HEK293 (cell line): ENCODE results near the gene EPN1.

Source experiments
- CTCF ChIA-PET: fragments of 350-600 bp; formaldehyde crosslinking; extraction: SDS; loops from one replicate; lab custom pipeline; 2021; ENCODE audit warnings: antibody characterized with exemption; lab: Yijun Ruan, JAX
- POLR2A ChIA-PET: fragments of 300-600 bp; formaldehyde crosslinking; extraction: SDS; loops from one replicate; lab custom pipeline; 2020; ENCODE audit warnings: antibody characterized with exemption, inconsistent platforms; lab: Yijun Ruan, JAX
- H3K27ac ChIP-seq: fragments of 200-500 bp; sonication (Bioruptor generic); 2 replicates; pipeline ENCODE4 v1.5.1; 2014; ENCODE audit warnings: low read depth, low read length, control low read depth, inconsistent platforms; ENCODE audit errors: extremely low read depth
- H3K36me3 ChIP-seq, 2 experiments: fragments of 200-500 bp in 1 of 2; sonication (Bioruptor generic) in 1 of 2; 1 replicate in 1 of 2; 2 replicates in 1 of 2; pipeline ENCODE4 v1.5.1; 2014 to 2017; ENCODE audit warnings: inconsistent platforms in 2 of 2, low read length in 2 of 2; ENCODE audit not compliant: control insufficient read depth in 2 of 2, insufficient read depth in 1 of 2
- H3K4me1 ChIP-seq: fragments of 200-500 bp; sonication (Bioruptor generic); 2 replicates; pipeline ENCODE4 v1.5.1; 2014; ENCODE audit warnings: mild to moderate bottlenecking, low read length, inconsistent platforms; ENCODE audit not compliant: control insufficient read depth, insufficient read depth
- H3K4me3 ChIP-seq: 2 replicates; pipeline ENCODE4 v1.5.1; 2011; ENCODE audit warnings: low read depth, mild to moderate bottlenecking, control low read depth, low read length, moderate library complexity
- H3K9me3 ChIP-seq: fragments of 200-500 bp; sonication (Bioruptor generic); 2 replicates; pipeline ENCODE4 v1.5.1; 2014; ENCODE audit warnings: low read depth, low read length, inconsistent platforms; ENCODE audit not compliant: control insufficient read depth, insufficient read depth
- EGR2 ChIP-seq: fragments of 450-650 bp; formaldehyde crosslinking; IDR thresholded peaks from 2 replicates; pipeline ENCODE4 v1.5.1; 2016; ENCODE audit warnings: low read depth, missing biosample characterization, missing genetic modification characterization
- IKZF3 ChIP-seq: fragments of 450-650 bp; IDR thresholded peaks from 2 replicates; pipeline ENCODE4 v1.5.0; 2018; ENCODE audit warnings: missing biosample characterization, mild to moderate bottlenecking, missing genetic modification characterization, moderate library complexity
- KLF16 ChIP-seq: fragments of 450-650 bp; formaldehyde crosslinking; IDR thresholded peaks from 2 replicates; pipeline ENCODE4 v1.5.1; 2017; ENCODE audit warnings: missing biosample characterization, missing genetic modification characterization
- OSR2 ChIP-seq: fragments of 450-650 bp; formaldehyde crosslinking; IDR thresholded peaks from 2 replicates; pipeline ENCODE4 v1.5.1; 2016; ENCODE audit warnings: missing biosample characterization, missing genetic modification characterization
- TCF7L2 ChIP-seq: IDR thresholded peaks from 2 replicates; pipeline ENCODE4 v1.6.1; 2011; ENCODE audit warnings: low read depth, mild to moderate bottlenecking, inconsistent platforms, low read length, moderate library complexity, borderline replicate concordance
- WT1 ChIP-seq: fragments of 450-650 bp; formaldehyde crosslinking; IDR thresholded peaks from 2 replicates; pipeline ENCODE4 v1.5.1; 2016; ENCODE audit warnings: missing biosample characterization, missing genetic modification characterization
- YY1 ChIP-seq: fragments of 450-650 bp; formaldehyde crosslinking; IDR thresholded peaks from 2 replicates; pipeline ENCODE4 v1.5.1; 2018; ENCODE audit warnings: missing biosample characterization, missing genetic modification characterization
- ZBTB7A ChIP-seq: fragments of 450-650 bp; formaldehyde crosslinking; IDR thresholded peaks from 2 replicates; pipeline ENCODE4 v1.5.1; 2016; ENCODE audit warnings: low read depth, missing biosample characterization, missing genetic modification characterization
- ZFP3 ChIP-seq: fragments of 450-650 bp; formaldehyde crosslinking; IDR thresholded peaks from 2 replicates; pipeline ENCODE4 v1.5.1; 2016; ENCODE audit warnings: low read depth, missing biosample characterization, missing genetic modification characterization
- ZNF16 ChIP-seq: fragments of 450-650 bp; formaldehyde crosslinking; IDR thresholded peaks from 2 replicates; pipeline ENCODE4 v1.5.1; 2016; ENCODE audit warnings: low read depth, missing biosample characterization, missing genetic modification characterization
- ZNF223 ChIP-seq: fragments of 450-650 bp; formaldehyde crosslinking; IDR thresholded peaks from 2 replicates; pipeline ENCODE4 v1.5.1; 2016; ENCODE audit warnings: missing biosample characterization, missing genetic modification characterization
- ZNF266 ChIP-seq: fragments of 450-650 bp; formaldehyde crosslinking; IDR thresholded peaks from 2 replicates; pipeline ENCODE4 v1.5.1; 2016; ENCODE audit warnings: missing biosample characterization, missing genetic modification characterization, low read depth
- ZNF292 ChIP-seq: fragments of 450-650 bp; formaldehyde crosslinking; IDR thresholded peaks from 2 replicates; pipeline ENCODE4 v1.5.1; 2016; ENCODE audit warnings: low read depth, missing biosample characterization, missing genetic modification characterization, borderline replicate concordance
- ZNF391 ChIP-seq: fragments of 450-650 bp; formaldehyde crosslinking; IDR thresholded peaks from 2 replicates; pipeline ENCODE4 v1.5.1; 2016; ENCODE audit warnings: low read depth, missing biosample characterization, missing genetic modification characterization, borderline replicate concordance
- ZNF404 ChIP-seq: fragments of 450-650 bp; formaldehyde crosslinking; IDR thresholded peaks from 2 replicates; pipeline ENCODE4 v1.5.1; 2017; ENCODE audit warnings: missing biosample characterization, missing genetic modification characterization
- ZNF501 ChIP-seq: fragments of 450-650 bp; formaldehyde crosslinking; IDR thresholded peaks from 2 replicates; pipeline ENCODE4 v1.5.1; 2016; ENCODE audit warnings: missing biosample characterization, missing genetic modification characterization
- ZNF560 ChIP-seq: fragments of 450-650 bp; formaldehyde crosslinking; IDR thresholded peaks from 2 replicates; pipeline ENCODE4 v1.5.1; 2017; ENCODE audit warnings: missing biosample characterization, missing genetic modification characterization, borderline replicate concordance
- ZNF561 ChIP-seq: fragments of 450-650 bp; IDR thresholded peaks from 2 replicates; pipeline ENCODE4 v1.5.1; 2018; ENCODE audit warnings: missing biosample characterization, missing genetic modification characterization, borderline replicate concordance
- ZNF654 ChIP-seq: fragments of 450-650 bp; formaldehyde crosslinking; IDR thresholded peaks from 2 replicates; pipeline ENCODE4 v1.5.1; 2016; ENCODE audit warnings: low read depth, missing biosample characterization, missing genetic modification characterization
- ZNF660 ChIP-seq: fragments of 450-650 bp; IDR thresholded peaks from 2 replicates; pipeline ENCODE4 v1.5.1; 2018; ENCODE audit warnings: missing biosample characterization, mild to moderate bottlenecking, missing genetic modification characterization
- ZNF747 ChIP-seq: fragments of 450-650 bp; formaldehyde crosslinking; IDR thresholded peaks from 2 replicates; pipeline ENCODE4 v1.5.1; 2016; ENCODE audit warnings: missing biosample characterization, missing genetic modification characterization
- ZNF837 ChIP-seq: fragments of 450-650 bp; formaldehyde crosslinking; IDR thresholded peaks from 2 replicates; pipeline ENCODE4 v1.5.1; 2016; ENCODE audit warnings: missing biosample characterization, missing genetic modification characterization
- ZSCAN30 ChIP-seq: fragments of 450-650 bp; IDR thresholded peaks from 2 replicates; pipeline ENCODE4 v1.5.1; 2018; ENCODE audit warnings: missing biosample characterization, mild to moderate bottlenecking, missing genetic modification characterization, moderate library complexity
- TF ChIP-seq, protein P1 (sequence below): fragments of 450-650 bp; formaldehyde crosslinking; IDR thresholded peaks from 2 replicates; pipeline ENCODE4 v1.5.1; 2017; ENCODE audit warnings: missing biosample characterization, missing genetic modification characterization
- TF ChIP-seq, protein P2 (sequence below): fragments of 450-650 bp; formaldehyde crosslinking; IDR thresholded peaks from 2 replicates; pipeline ENCODE4 v1.5.1; 2016; ENCODE audit warnings: missing biosample characterization, missing genetic modification characterization
- TF ChIP-seq, protein P3 (sequence below): fragments of 450-650 bp; formaldehyde crosslinking; IDR thresholded peaks from 2 replicates; pipeline ENCODE4 v1.5.1; 2016; ENCODE audit warnings: missing biosample characterization, missing genetic modification characterization
- TF ChIP-seq, protein P4 (sequence below): fragments of 450-650 bp; formaldehyde crosslinking; IDR thresholded peaks from 2 replicates; pipeline ENCODE4 v1.5.1; 2016; ENCODE audit warnings: missing biosample characterization, missing genetic modification characterization
- TF ChIP-seq, protein P5 (sequence below): fragments of 450-650 bp; formaldehyde crosslinking; IDR thresholded peaks from 2 replicates; pipeline ENCODE4 v1.5.1; 2016; ENCODE audit warnings: missing biosample characterization, missing genetic modification characterization

The EPN1 gene

DNA sequence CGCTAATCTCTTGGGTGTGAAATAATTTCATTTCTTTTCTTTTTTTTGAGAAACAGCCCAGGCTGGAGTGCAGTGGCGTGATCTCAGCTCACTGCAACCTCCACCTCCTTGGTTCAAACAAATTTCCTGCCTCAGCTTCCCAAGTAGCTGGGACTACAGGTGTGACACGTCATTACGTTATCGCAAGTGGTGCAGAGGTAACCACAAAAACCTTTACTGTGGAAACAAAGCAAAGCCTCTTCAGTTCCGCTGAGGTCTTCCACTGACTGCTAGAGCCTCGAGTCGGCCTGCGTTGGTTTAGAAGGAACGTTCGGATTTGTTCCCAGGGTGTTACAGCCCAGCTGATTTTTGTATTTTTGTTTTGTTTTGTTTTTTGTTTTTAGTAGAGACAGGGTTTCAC is 48.7 kb upstream of the EPN1 start:
- ChIA-PET CTCF (interaction anchor here (0.5 to 5.3 kb wide), 12 partner anchors 12 to 537 kb away, joined by 3 to 30 read pairs (median 4); partner anchors contain the start of gene ZNF865), POLR2A (interaction anchor here (0.6 to 3.5 kb wide), 2 partner anchors 26 to 167 kb away, joined by 7 to 34 read pairs; partner anchors contain the start of genes FIZ1 and ZNF524)
- Histone ChIP-seq H3K36me3 (no peaks in the 10 kb centered on the region), H3K9me3 (no peaks in the 10 kb centered on the region), H3K4me3 (no peak overlapping the region), H3K27ac (no peak overlapping the region), H3K4me1 (peaks cover 5% of the 10 kb centered on the region)
- TF ChIP-seq WT1 (tag by site-specific recombination) (no peak), EGR2 (no peak)
- TF ChIP-seq, protein P1, sequence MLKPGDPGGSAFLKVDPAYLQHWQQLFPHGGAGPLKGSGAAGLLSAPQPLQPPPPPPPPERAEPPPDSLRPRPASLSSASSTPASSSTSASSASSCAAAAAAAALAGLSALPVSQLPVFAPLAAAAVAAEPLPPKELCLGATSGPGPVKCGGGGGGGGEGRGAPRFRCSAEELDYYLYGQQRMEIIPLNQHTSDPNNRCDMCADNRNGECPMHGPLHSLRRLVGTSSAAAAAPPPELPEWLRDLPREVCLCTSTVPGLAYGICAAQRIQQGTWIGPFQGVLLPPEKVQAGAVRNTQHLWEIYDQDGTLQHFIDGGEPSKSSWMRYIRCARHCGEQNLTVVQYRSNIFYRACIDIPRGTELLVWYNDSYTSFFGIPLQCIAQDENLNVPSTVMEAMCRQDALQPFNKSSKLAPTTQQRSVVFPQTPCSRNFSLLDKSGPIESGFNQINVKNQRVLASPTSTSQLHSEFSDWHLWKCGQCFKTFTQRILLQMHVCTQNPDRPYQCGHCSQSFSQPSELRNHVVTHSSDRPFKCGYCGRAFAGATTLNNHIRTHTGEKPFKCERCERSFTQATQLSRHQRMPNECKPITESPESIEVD (tag by site-specific recombination): no peak

DNA sequence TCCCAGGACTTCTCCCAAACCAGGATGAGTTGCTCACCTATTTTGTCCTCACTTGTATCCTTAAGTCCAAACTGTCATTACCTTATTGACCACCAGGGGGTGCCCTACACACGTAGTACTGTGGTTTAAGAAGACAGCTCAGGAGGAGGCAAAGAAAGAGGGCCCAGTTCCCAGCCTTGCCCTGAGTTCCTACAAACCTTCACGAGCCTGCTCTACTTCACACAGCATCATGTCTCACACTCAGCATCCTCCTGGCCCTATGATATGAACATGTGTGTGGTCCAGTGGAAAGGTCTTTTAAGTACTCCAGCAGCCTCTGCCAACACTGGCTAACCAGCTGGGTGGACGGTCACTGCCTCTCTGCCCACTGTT is 42.6 kb upstream of the EPN1 start:
- no peaks in the 10 kb centered on the region for H3K9me3 ChIP-seq
- H3K36me3 ChIP-seq: no peaks in the 10 kb centered on the region; a peak in 1 of 3 replicates
- peaks cover 12% of the 10 kb centered on the region for H3K4me1 ChIP-seq
- H3K27ac ChIP-seq: no peak overlapping the region
- ChIA-PET POLR2A (interaction anchor here (0.6 to 4.2 kb wide), 13 partner anchors 8 to 701 kb away, joined by 3 to 22 read pairs (median 4); partner anchors contain the start of genes FIZ1, ISOC2, U2AF2 and ZNF581), CTCF (interaction anchor here (0.6 to 6.0 kb wide), 50 partner anchors 8 to 824 kb away, joined by 3 to 62 read pairs (median 5); partner anchors contain the start of genes CCDC106, RDH13, U2AF2 and ZNF581)
- H3K4me3 ChIP-seq: no peak overlapping the region
- TF ChIP-seq ZNF660 (tag by site-specific recombination) (peak; percentile 81; the same call in 1 of the 2 replicates), ZNF560 (tag by site-specific recombination) (no peak), ZFP3 (tag by site-specific recombination) (no peak), WT1 (tag by site-specific recombination) (no peak), ZNF654 (tag by site-specific recombination) (peak; percentile 54), ZNF837 (no peak), ZNF16 (tag by site-specific recombination) (no peak), YY1 (tag by site-specific recombination) (no peak), ZNF223 (tag by site-specific recombination) (no peak), ZNF747 (tag by site-specific recombination) (no peak), ZBTB7A (tag by site-specific recombination) (no peak), ZNF501 (no peak), ZSCAN30 (tag by site-specific recombination) (peak; percentile 44; the same call in 1 of the 2 replicates), ZNF292 (tag by site-specific recombination) (no peak), ZNF404 (tag by site-specific recombination) (no peak), IKZF3 (tag by site-specific recombination) (0 out of 2 replicates have a peak, but pooled peaks have one; percentile 46), OSR2 (no peak), KLF16 (tag by site-specific recombination) (no peak), ZNF266 (tag by site-specific recombination) (no peak), TCF7L2 (no peak), ZNF391 (tag by site-specific recombination) (no peak), ZNF561 (tag by site-specific recombination) (no peak)
- TF ChIP-seq, protein P2, sequence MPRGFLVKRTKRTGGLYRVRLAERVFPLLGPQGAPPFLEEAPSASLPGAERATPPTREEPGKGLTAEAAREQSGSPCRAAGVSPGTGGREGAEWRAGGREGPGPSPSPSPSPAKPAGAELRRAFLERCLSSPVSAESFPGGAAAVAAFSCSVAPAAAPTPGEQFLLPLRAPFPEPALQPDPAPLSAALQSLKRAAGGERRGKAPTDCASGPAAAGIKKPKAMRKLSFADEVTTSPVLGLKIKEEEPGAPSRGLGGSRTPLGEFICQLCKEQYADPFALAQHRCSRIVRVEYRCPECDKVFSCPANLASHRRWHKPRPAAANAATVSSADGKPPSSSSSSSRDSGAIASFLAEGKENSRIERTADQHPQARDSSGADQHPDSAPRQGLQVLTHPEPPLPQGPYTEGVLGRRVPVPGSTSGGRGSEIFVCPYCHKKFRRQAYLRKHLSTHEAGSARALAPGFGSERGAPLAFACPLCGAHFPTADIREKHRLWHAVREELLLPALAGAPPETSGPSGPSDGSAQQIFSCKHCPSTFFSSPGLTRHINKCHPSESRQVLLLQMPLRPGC (tag by site-specific recombination): no peak
- TF ChIP-seq, protein P3, sequence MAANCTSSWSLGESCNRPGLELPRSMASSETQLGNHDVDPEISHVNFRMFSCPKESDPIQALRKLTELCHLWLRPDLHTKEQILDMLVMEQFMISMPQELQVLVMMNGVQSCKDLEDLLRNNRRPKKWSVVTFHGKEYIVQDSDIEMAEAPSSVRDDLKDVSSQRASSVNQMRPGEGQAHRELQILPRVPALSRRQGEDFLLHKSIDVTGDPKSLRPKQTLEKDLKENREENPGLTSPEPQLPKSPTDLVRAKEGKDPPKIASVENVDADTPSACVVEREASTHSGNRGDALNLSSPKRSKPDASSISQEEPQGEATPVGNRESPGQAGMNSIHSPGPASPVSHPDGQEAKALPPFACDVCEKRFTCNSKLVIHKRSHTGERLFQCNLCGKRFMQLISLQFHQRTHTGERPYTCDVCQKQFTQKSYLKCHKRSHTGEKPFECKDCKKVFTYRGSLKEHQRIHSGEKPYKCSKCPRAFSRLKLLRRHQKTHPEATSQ (tag by site-specific recombination): no peak
- TF ChIP-seq, protein P4, sequence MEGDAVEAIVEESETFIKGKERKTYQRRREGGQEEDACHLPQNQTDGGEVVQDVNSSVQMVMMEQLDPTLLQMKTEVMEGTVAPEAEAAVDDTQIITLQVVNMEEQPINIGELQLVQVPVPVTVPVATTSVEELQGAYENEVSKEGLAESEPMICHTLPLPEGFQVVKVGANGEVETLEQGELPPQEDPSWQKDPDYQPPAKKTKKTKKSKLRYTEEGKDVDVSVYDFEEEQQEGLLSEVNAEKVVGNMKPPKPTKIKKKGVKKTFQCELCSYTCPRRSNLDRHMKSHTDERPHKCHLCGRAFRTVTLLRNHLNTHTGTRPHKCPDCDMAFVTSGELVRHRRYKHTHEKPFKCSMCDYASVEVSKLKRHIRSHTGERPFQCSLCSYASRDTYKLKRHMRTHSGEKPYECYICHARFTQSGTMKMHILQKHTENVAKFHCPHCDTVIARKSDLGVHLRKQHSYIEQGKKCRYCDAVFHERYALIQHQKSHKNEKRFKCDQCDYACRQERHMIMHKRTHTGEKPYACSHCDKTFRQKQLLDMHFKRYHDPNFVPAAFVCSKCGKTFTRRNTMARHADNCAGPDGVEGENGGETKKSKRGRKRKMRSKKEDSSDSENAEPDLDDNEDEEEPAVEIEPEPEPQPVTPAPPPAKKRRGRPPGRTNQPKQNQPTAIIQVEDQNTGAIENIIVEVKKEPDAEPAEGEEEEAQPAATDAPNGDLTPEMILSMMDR (tag by site-specific recombination): peak; percentile 79
- TF ChIP-seq, protein P5, sequence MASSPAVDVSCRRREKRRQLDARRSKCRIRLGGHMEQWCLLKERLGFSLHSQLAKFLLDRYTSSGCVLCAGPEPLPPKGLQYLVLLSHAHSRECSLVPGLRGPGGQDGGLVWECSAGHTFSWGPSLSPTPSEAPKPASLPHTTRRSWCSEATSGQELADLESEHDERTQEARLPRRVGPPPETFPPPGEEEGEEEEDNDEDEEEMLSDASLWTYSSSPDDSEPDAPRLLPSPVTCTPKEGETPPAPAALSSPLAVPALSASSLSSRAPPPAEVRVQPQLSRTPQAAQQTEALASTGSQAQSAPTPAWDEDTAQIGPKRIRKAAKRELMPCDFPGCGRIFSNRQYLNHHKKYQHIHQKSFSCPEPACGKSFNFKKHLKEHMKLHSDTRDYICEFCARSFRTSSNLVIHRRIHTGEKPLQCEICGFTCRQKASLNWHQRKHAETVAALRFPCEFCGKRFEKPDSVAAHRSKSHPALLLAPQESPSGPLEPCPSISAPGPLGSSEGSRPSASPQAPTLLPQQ (tag by site-specific recombination): peak; percentile 62; the same call in 1 of the 2 replicates
